Endothelial cell of umbilical vein (primary cell): ENCODE data around the gene KIF26B. TPM values are rescaled to one million over a fixed set of nuclear protein-coding genes. Genes with fewer than 3 reads are reported as not detected.

Source experiments
- BruUV-seq: library from RNA; stranded (reverse); fragments of 400-500 nt; replicated peaks from 2 replicates; lab custom pipeline; 2021; lab: Mats Ljungman, UMichigan
- CTCF ChIA-PET: fragments of 300-600, 350-600 bp; sonication (Branson Sonifier 250); formaldehyde crosslinking; loops from one replicate; lab custom pipeline; 2021; ENCODE audit warnings: antibody characterized with exemption, inconsistent platforms; lab: Charles Lee
- POLR2A ChIA-PET: fragments of 300-600, 350-600 bp; sonication (Branson Sonifier 250); formaldehyde crosslinking; loops from one replicate; lab custom pipeline; 2021; ENCODE audit warnings: antibody characterized with exemption, inconsistent platforms; lab: Charles Lee
- DNase-seq: peaks from one replicate; pipeline ENCODE4 v3.0.0-alpha.2; 2011; ENCODE audit warnings: low read depth, low spot score
- FAIRE-seq: peaks from 2 replicates; lab custom pipeline; 2011; peaks lifted over from hg19 to GRCh38; lab: Jason Lieb, UNC
- H2AFZ ChIP-seq: 2 replicates; pipeline ENCODE4 v1.6.0; 2012; ENCODE audit warnings: low read depth, low read length, control low read depth, inconsistent platforms
- H3K27ac ChIP-seq: 2 replicates; pipeline ENCODE4 v1.5.1; 2011; ENCODE audit warnings: low read depth, mild to moderate bottlenecking, control low read depth, low read length, moderate library complexity; ENCODE audit not compliant: insufficient read depth
- H3K27me3 ChIP-seq, 2 experiments: 2 replicates each; pipeline versions ENCODE4 v1.6.0 to v1.6.1; 2011; ENCODE audit warnings: low read length in 2 of 2, mixed read lengths in 1 of 2; ENCODE audit not compliant: control insufficient read depth in 2 of 2, insufficient read depth in 2 of 2
- H3K36me3 ChIP-seq, 2 experiments: 2 replicates in 1 of 2; 3 replicates in 1 of 2; pipeline ENCODE4 v1.5.1; 2011; ENCODE audit warnings: low read length in 2 of 2, mild to moderate bottlenecking in 1 of 2, moderate library complexity in 1 of 2; ENCODE audit not compliant: control insufficient read depth in 2 of 2, insufficient read depth in 2 of 2; ENCODE audit errors: extremely low read depth in 1 of 2
- H3K4me1 ChIP-seq: 3 replicates; pipeline ENCODE4 v1.5.1; 2011; ENCODE audit warnings: mild to moderate bottlenecking, low read length; ENCODE audit not compliant: control insufficient read depth, insufficient read depth; ENCODE audit errors: extremely low read depth
- H3K4me2 ChIP-seq: 2 replicates; pipeline ENCODE4 v1.6.1; 2011; ENCODE audit warnings: low read length, control low read depth, mixed read lengths; ENCODE audit not compliant: insufficient read depth
- H3K4me3 ChIP-seq, 3 experiments: fragments of 200-600 bp in 1 of 3; sonication (generic), shearing (Covaris generic) in 1 of 3; replicated peaks in 1 of 3; 2 replicates each; pipeline ENCODE4 v1.5.1; 2011 to 2016; ENCODE audit warnings: control low read depth in 3 of 3, low read length in 3 of 3, mild to moderate bottlenecking in 2 of 3, inconsistent platforms in 1 of 3, low read depth in 1 of 3, moderate library complexity in 1 of 3; ENCODE audit not compliant: insufficient read depth in 1 of 3
- H3K79me2 ChIP-seq: 2 replicates; pipeline ENCODE4 v1.6.0; 2012; ENCODE audit warnings: low read length, inconsistent platforms; ENCODE audit not compliant: control insufficient read depth, insufficient read depth
- H3K9ac ChIP-seq: replicated peaks from 2 replicates; pipeline ENCODE3; 2011; ENCODE audit warnings: low read length, control low read depth; ENCODE audit not compliant: insufficient read depth; ENCODE audit errors: extremely low read depth
- H3K9me1 ChIP-seq: replicated peaks from 3 replicates; pipeline ENCODE4 v1.6.0; 2011; ENCODE audit warnings: mild to moderate bottlenecking, low read length; ENCODE audit not compliant: control insufficient read depth, insufficient read depth; ENCODE audit errors: extremely low read depth
- H3K9me3 ChIP-seq: replicated peaks from 2 replicates; pipeline ENCODE4 v1.5.1; 2012; ENCODE audit warnings: low read length, inconsistent platforms; ENCODE audit not compliant: control insufficient read depth, insufficient read depth
- H4K20me1 ChIP-seq: replicated peaks from 2 replicates; pipeline ENCODE3; 2011; ENCODE audit warnings: mild to moderate bottlenecking, low read length; ENCODE audit not compliant: control insufficient read depth, insufficient read depth; ENCODE audit errors: extremely low read depth
- CTCF ChIP-seq, 2 donors: IDR thresholded peaks; 1 replicate in 1 of 2; 2 replicates in 1 of 2; pipeline ENCODE4 v1.5.1; 2011; ENCODE audit warnings: low read length in 2 of 2, mild to moderate bottlenecking in 2 of 2, moderate library complexity in 2 of 2, control low read depth in 1 of 2, inconsistent platforms in 1 of 2, low read depth in 1 of 2; ENCODE audit not compliant: insufficient read depth in 1 of 2; ENCODE audit errors: extremely low read depth in 1 of 2
- EZH2 ChIP-seq: IDR thresholded peaks from 2 replicates; pipeline ENCODE4 v1.6.1; 2012; ENCODE audit warnings: borderline replicate concordance, low read depth, mild to moderate bottlenecking, moderate library complexity, low read length, inconsistent platforms; ENCODE audit not compliant: severe bottlenecking
- FOS ChIP-seq: IDR thresholded peaks from 2 replicates; pipeline ENCODE4 v1.6.1; 2011; ENCODE audit warnings: mild to moderate bottlenecking, low read length, moderate library complexity, borderline replicate concordance; ENCODE audit not compliant: insufficient read depth
- GATA2 ChIP-seq: IDR thresholded peaks from 2 replicates; pipeline ENCODE4 v1.7.0; 2011; ENCODE audit warnings: low read depth, mild to moderate bottlenecking, moderate library complexity, mixed read lengths, low read length; ENCODE audit not compliant: insufficient read length, insufficient read depth
- JUN ChIP-seq: IDR thresholded peaks from 2 replicates; pipeline ENCODE4 v1.6.1; 2011; ENCODE audit warnings: borderline replicate concordance, low read depth; ENCODE audit not compliant: insufficient read length, insufficient read depth
- MAX ChIP-seq: IDR thresholded peaks from 2 replicates; pipeline ENCODE4 v1.6.1; 2011; ENCODE audit not compliant: insufficient read depth, insufficient read length
- MYC ChIP-seq: IDR thresholded peaks from one replicate; pipeline ENCODE4 v1.6.1; 2011; ENCODE audit warnings: mild to moderate bottlenecking, low read depth, low read length
- POLR2A ChIP-seq: IDR thresholded peaks from 2 replicates; pipeline ENCODE4 v1.6.1; 2012; ENCODE audit warnings: low read depth, mild to moderate bottlenecking, control low read depth, low read length
- POLR2AphosphoS5 ChIP-seq: IDR thresholded peaks from 2 replicates; pipeline ENCODE4 v1.6.1; 2012; ENCODE audit warnings: low read depth, mild to moderate bottlenecking, control low read depth, low read length, moderate library complexity; ENCODE audit not compliant: insufficient read depth
- dilution Hi-C: fragments of 300-500 bp; cut with MboI; formaldehyde crosslinking; loops from one replicate; pipeline ENCODE4 v1.15.0; 2019; ENCODE audit warnings: low sequenced_read_pairs; ENCODE audit not compliant: extremely low pct_ligation_motif_present
- intact Hi-C: fragments of 100-400 bp; cut with micrococcal nuclease; formaldehyde crosslinking; loops from one replicate; pipeline ENCODE4 v1.10.0; 2022
- polyA plus RNA-seq, 4 experiments: library from polyadenylated mRNA; depleted of rRNA in 3 of 4; stranded (reverse) in 3 of 4; unstranded in 1 of 4; fragments of >200 nt; gene quantifications; 2 replicates each; pipeline versions ENCODE4 v1.2.1 to v1.2.3, GENCODE V29; 2011 to 2012; ENCODE audit warnings: missing spikeins in 1 of 4
- total RNA-seq: library from RNA; stranded (reverse); gene quantifications from 2 replicates; pipeline ENCODE4 v1.2.3, GENCODE V29; 2021

The KIF26B gene
- total and polyA plus RNA-seq, 2 donors (not counting 3 experiments of a cell fraction or from before 2014, with no cell fraction given) = 0.04 to 0.49 TPM

DNA sequence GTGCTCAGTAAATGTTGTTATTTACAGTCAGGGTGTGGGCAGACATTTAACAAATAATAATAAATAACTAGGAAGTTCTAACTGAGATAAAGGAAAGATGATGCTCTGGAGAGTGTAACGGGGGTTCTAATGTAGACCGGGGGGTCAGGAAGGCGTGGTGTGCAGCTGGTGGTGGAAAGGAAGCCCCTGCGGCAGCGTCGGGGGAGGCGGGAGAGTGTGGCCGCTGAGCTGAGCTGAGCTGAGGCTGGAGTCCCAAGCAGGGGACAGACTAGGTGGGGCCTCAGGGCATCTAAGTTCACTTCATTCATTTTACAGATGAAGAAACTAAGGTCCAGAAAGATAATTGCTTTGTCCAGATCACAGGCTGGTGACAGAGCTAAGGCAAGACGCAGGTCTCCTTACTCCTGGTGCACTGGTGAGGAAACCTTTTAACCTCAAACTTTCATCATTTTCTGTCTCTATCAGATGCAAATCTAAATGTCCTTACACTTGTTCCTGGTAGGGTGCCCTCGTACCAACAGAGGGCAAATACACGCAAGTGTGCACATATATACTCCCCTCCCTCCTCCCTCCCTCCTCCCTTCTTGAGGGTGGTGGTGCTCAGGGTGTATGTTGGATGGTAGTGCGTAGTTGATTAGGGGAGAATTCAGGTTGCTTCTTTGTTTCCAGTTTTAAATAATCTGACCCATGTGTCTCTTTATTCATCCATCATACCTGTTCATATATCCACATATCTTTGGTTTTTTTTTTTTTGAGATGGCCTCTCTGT is 44.1 kb downstream of the KIF26B start:
- Histone ChIP-seq H3K27me3 (no peaks in the 10 kb centered on the region), H2AFZ (no peak overlapping the region), H3K9ac (no peak overlapping the region), H3K4me1 (no peaks in the 10 kb centered on the region), H3K4me2 (no peak overlapping the region), H3K9me3 (no peaks in the 10 kb centered on the region), H3K27ac (no peak overlapping the region), H4K20me1 (no peaks in the 10 kb centered on the region), H3K79me2 (no peaks in the 10 kb centered on the region), H3K9me1 (no peaks in the 10 kb centered on the region), H3K4me3 (no peak overlapping the region), H3K36me3 (no peaks in the 10 kb centered on the region)
- POLR2A ChIA-PET = no interaction called here
- BruUV-seq = no TSS peak
- CTCF ChIA-PET = no interaction called here
- TF ChIP-seq POLR2A (no peak), GATA2 (no peak)
- dilution Hi-C loops = no loop called here
- FAIRE-seq = no peak
- no peak for DNase-seq
- intact Hi-C loops = no loop called here

- Histone ChIP-seq H3K36me3 (no peaks in the 10 kb centered on the region), H3K9me3 (no peaks in the 10 kb centered on the region), H3K27ac (no peak overlapping the region), H2AFZ (no peak overlapping the region), H3K27me3 (no peaks in the 10 kb centered on the region), H3K79me2 (no peaks in the 10 kb centered on the region), H3K4me1 (no peaks in the 10 kb centered on the region), H3K9me1 (no peaks in the 10 kb centered on the region), H3K9ac (no peak overlapping the region), H4K20me1 (no peaks in the 10 kb centered on the region), H3K4me3 (no peak overlapping the region), H3K4me2 (no peak overlapping the region)
- DNase-seq (no peak), FAIRE-seq (no peak)
- dilution Hi-C loops = no loop called here
- POLR2A ChIA-PET = no interaction called here
- TF ChIP-seq GATA2 (no peak), CTCF (IDR thresholded peaks at IDR 0.05; ENCODE audit: extremely low read depth in 1 of 2, insufficient read depth in 1 of 2, low read depth in 1 of 2, low read length in 2 of 2) (no peak), JUN (no peak), POLR2AphosphoS5 (no peak), POLR2A (no peak), MYC (no peak), FOS (no peak), MAX (no peak), EZH2 (no peak)
- intact Hi-C loops = no loop called here
- CTCF ChIA-PET = no interaction called here
- no TSS peak for BruUV-seq
Measured at GRCh38 chr1:245200146-245200545, 45.4 kb downstream of the KIF26B start.
